NCI-H128 (cell line): ENCODE measurements around the gene SLC39A13.
A peak's percentile ranks its signal among the peaks of the same experiment; 100 is the strongest.

ENCODE experiments used
- DNase-seq: peaks from one replicate; lab custom pipeline; 2025; ENCODE audit not compliant: unreplicated experiment; lab: John Stamatoyannopoulos, UW

SLC39A13 gene

GRCh38 chr11:47426062-47426956 is 17.9 kb downstream of the SLC39A13 start, which contains the start of gene PSMC3:
Gene PSMC3 (minus strand): TSS chr11:47426439. CDS start chr11:47426279, 160 bp downstream.
- peak; percentile 96 for DNase-seq

- no peak for DNase-seq
These were observed 22.1 kb downstream of the SLC39A13 start for GRCh38 chr11:47430524-47430923.

- no peak for DNase-seq
These were observed 23.1 kb downstream of the SLC39A13 start for GRCh38 chr11:47431356-47432083.

DNA sequence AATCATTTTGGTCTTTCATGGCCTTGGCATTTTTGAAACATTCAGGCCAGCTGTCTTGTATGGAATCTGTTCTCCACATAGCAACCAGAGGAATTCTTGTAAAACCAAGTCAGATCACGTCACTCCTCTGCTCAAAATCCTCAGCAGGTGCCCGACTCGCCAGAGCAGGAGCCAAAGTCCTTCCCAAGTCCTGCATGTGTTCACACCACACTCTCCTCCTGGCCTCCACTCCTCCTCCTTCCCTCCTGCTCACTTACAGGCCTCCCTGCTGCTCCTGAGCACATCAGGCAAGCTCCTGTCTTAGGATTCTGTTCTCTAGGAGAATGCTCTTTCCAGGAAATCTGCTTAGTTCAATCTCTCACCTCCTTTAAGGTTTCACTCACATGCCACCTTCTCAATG is 24.8 kb downstream of the SLC39A13 start:
- no peak for DNase-seq

- DNase-seq = no peak
These were observed 25.8 kb downstream of the SLC39A13 start for GRCh38 chr11:47434011-47434786.

GRCh38 chr11:47435687-47436086 is 27.3 kb downstream of the SLC39A13 start:
- DNase-seq = no peak

DNA sequence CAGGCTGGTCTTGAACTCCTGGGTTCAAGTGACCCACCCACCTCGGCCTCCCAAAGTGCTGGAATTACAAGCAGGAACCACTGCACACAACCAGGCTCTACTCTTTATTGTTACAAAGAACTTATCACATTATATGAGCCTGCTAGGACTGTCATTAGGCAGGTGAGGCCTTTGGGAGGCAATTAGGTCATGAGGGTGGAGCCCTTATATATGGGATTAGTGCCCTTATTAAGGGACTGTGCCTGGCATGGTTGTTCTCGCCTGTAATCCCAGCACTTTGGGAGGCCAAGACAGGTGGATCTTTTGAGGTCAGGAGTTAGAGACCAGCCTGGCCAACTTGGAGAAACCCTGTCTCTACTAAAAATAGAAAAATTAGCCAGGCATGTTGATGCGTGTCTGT is 28.3 kb downstream of the SLC39A13 start:
- DNase-seq = no peak

GRCh38 chr11:47437218-47437745 is 28.9 kb downstream of the SLC39A13 start:
- DNase-seq = no peak

- no peak for DNase-seq
These were observed 29.5 kb downstream of the SLC39A13 start for GRCh38 chr11:47437746-47438418.

DNA sequence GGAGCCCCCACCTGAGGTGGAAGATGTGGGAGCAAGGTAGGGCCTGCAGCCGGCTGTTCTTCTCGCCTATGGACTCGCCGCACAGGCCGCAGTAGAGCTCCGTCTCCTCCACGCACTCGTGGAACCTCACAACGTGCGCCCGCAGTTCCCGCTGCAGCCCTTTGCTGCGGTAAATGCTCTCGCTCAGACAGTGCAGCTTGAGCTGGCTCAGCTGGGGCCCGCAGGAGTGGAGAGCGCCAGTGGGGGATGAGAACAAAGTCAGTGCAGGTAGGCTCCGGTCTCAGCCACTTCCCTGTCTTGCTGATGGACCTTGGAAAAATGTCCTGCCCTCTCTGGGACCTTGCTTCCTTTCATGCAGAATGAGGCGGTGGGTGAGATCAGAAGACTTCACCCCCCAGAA is 30.3 kb downstream of the SLC39A13 start:
- no peak for DNase-seq

- DNase-seq = no peak
These were observed 31.7 kb downstream of the SLC39A13 start for GRCh38 chr11:47440054-47440476.

DNA sequence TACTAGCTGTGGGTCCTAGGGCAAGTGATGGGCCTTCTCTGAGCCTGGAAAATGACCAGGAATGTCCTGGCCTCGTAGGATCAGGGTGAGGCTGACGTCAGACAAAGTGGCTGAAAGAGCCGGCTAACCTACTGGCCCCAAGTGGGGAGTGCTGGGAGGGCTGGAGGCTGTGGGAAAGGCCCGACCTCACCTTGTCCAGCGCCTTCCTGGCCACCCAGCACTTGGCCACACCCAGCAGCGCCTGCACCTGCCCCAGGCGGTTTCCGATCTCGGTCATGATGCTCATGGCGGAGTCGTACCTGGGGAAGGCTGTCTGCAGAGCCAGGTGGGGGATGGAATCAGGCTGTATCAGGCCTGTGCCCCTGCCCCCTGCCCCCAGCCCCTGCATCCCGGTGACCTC is 33.0 kb downstream of the SLC39A13 start:
- DNase-seq = no peak

GRCh38 chr11:47442514-47442913 is 34.1 kb downstream of the SLC39A13 start:
- DNase-seq = no peak

DNA sequence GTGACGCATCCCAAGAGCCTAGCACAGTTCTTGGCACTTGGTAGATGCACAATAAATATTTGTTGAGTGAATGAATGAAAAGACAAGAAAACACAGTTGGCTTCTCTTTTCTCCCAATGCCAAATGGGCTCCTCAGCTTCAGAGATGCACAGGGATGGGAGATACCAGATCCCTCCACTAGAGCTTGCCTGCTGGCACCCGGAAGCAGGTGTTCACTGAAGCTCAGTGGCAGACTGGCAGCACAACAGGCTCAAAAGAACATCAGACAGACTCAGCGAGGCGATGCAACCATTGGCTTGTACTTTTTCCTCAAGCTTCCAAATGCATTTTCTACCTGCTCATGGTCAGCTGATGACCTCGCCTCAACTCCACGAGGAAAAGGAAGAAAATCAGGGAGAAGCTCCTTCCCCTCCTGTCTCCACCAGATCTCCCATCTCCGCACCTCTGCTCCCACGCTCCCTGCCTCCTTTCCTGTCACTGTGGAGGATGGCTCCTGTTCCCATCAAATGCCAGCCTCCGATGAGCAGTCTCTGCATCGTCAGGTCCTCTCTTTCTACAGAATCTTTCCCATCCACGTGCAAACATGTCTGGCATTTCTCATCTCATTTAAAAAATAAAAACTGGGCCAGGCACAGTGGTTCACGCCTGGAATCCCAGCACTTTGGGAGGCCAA is 34.8 kb downstream of the SLC39A13 start:
- DNase-seq = no peak

DNA sequence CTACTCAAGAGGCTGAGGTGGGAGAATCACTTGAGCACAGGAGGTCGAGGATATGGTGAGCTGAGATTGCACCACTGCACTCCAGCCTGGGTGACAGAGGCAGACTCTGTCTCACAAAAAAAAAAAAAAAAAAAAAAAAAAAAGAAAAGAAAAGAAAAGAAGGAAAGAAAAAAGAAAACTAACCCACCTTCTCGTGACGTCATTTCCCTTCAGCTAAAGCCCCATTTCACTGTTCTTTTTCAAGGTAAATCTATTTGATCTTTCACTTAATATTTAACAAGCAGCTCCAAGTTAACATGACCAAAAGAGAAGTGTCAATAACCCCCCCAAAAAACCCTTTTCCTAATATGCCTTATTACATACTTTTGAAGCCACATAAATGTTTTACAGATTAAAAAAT is 35.4 kb downstream of the SLC39A13 start:
- no peak for DNase-seq

DNA sequence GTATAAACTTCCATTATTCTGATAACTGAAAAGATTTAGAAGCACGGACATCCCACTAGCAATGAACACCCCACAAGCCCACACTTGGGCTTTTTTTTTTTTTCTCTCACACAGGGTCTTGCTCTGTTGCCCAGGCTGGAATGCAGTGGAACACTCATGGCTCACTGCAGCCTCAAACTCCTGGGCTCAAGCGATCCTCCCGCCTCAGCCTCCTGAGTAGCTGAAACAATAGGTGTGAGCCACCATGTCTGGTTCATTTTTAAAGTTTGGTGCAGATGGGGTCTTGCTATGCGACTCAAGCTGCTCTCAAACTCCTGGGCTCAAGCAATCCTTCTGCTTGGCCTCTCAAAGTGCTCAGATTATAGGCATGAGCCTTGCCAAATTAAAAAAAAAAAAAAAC is 37.5 kb downstream of the SLC39A13 start:
- DNase-seq = no peak

GRCh38 chr11:47446833-47447232 is 38.4 kb downstream of the SLC39A13 start:
- DNase-seq = no peak

- no peak for DNase-seq
These were observed 39.5 kb downstream of the SLC39A13 start for GRCh38 chr11:47447906-47448305.

GRCh38 chr11:47448566-47449427 is 40.4 kb downstream of the SLC39A13 start, which contains the start of gene RAPSN:
Gene RAPSN (minus strand): TSS chr11:47449136. CDS start chr11:47448964, 172 bp downstream.
- no peak for DNase-seq
